22Rv1 (cell line): ENCODE data around the gene NDRG2.

Source experiments
- ZFX ChIP-seq: fragments of 450-650 bp; IDR thresholded peaks from 2 replicates; pipeline ENCODE4 v1.6.1; 2017; ENCODE audit warnings: antibody characterized with exemption, borderline replicate concordance
- TF ChIP-seq, protein P1 (sequence below): fragments of 450-650 bp; IDR thresholded peaks from 2 replicates; pipeline ENCODE4 v1.5.1; 2017; ENCODE audit warnings: mild to moderate bottlenecking

DNA sequence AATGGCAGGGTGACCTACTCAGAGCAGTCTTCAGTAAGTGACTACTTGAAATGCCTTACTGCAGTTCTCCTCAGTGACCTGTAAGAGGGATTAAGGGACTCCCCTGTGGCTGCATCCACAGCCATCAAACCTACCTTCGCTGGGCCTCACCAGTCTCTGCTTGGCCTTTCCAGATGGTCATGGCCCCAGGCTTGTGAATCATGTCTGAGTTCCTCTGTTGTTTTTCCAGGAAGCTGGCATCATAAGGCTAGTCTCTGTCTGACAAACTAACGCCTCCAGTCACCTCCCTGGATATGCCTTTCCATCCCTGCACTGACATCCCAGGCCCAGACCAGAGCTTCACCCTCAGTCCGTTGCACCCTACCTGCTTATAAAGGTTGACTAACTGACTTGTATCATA, 55.5 kb downstream of the NDRG2 start:
- TF ChIP-seq, protein P1, sequence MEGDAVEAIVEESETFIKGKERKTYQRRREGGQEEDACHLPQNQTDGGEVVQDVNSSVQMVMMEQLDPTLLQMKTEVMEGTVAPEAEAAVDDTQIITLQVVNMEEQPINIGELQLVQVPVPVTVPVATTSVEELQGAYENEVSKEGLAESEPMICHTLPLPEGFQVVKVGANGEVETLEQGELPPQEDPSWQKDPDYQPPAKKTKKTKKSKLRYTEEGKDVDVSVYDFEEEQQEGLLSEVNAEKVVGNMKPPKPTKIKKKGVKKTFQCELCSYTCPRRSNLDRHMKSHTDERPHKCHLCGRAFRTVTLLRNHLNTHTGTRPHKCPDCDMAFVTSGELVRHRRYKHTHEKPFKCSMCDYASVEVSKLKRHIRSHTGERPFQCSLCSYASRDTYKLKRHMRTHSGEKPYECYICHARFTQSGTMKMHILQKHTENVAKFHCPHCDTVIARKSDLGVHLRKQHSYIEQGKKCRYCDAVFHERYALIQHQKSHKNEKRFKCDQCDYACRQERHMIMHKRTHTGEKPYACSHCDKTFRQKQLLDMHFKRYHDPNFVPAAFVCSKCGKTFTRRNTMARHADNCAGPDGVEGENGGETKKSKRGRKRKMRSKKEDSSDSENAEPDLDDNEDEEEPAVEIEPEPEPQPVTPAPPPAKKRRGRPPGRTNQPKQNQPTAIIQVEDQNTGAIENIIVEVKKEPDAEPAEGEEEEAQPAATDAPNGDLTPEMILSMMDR, result no peak
- TF ChIP-seq ZFX, result no peak
